OCI-LY1 (cell line): ENCODE data around the gene SPOCK1.

Experiments used
- H2AFZ ChIP-seq: fragments of 200-600 bp; sonication (generic), shearing (Covaris generic); 2 replicates; pipeline ENCODE4 v1.6.0; 2014; ENCODE audit warnings: antibody characterized with exemption, mild to moderate bottlenecking, low read length
- H3F3A ChIP-seq: fragments of 200-600 bp; sonication (generic), shearing (Covaris generic); 2 replicates; pipeline ENCODE4 v1.6.0; 2014; ENCODE audit warnings: mild to moderate bottlenecking, antibody characterized with exemption, low read length, moderate library complexity; ENCODE audit not compliant: insufficient read depth
- H3K27ac ChIP-seq: fragments of 200-600 bp; sonication (generic); 2 replicates; pipeline ENCODE4 v1.5.1; 2014; ENCODE audit warnings: low read length, mixed run types, mild to moderate bottlenecking, low read depth; ENCODE audit not compliant: poor library complexity, severe bottlenecking
- H3K27me3 ChIP-seq: fragments of 200-600 bp; sonication (generic); 2 replicates; pipeline ENCODE4 v1.6.0; 2014; ENCODE audit warnings: antibody characterized with exemption, mild to moderate bottlenecking, low read length, moderate library complexity; ENCODE audit not compliant: insufficient read depth
- H3K36me3 ChIP-seq: fragments of 200-600 bp; sonication (generic); 2 replicates; pipeline ENCODE4 v1.6.1; 2014; ENCODE audit warnings: mild to moderate bottlenecking, antibody characterized with exemption, low read length, moderate library complexity, mixed read lengths; ENCODE audit not compliant: insufficient read depth
- H3K4me1 ChIP-seq: fragments of 200-600 bp; sonication (generic); 2 replicates; pipeline ENCODE4 v1.5.1; 2014; ENCODE audit warnings: mild to moderate bottlenecking, low read length, moderate library complexity; ENCODE audit not compliant: insufficient read depth, severe bottlenecking
- H3K4me2 ChIP-seq: fragments of 200-600 bp; sonication (generic), shearing (Covaris generic); 2 replicates; pipeline ENCODE4 v1.6.1; 2014; ENCODE audit warnings: low read length
- H3K4me3 ChIP-seq: fragments of 200-600 bp; sonication (generic); 2 replicates; pipeline ENCODE4 v1.5.1; 2014; ENCODE audit warnings: low read length, low read depth, mild to moderate bottlenecking, mixed read lengths; ENCODE audit not compliant: poor library complexity, severe bottlenecking
- H3K79me2 ChIP-seq: fragments of 200-600 bp; shearing (Covaris generic); 2 replicates; pipeline ENCODE4 v1.6.1; 2016; ENCODE audit warnings: mixed run types, low read length, mixed read lengths; ENCODE audit not compliant: insufficient read depth
- H3K9ac ChIP-seq: fragments of 200-600 bp; sonication (generic), shearing (Covaris generic); 2 replicates; pipeline ENCODE4 v1.6.1; 2014; ENCODE audit warnings: mild to moderate bottlenecking, low read length, mixed read lengths
- H3K9me2 ChIP-seq: fragments of 200-600 bp; sonication (generic), shearing (Covaris generic); 2 replicates; pipeline ENCODE4 v1.6.1; 2014; ENCODE audit warnings: low read depth, mild to moderate bottlenecking, low read length, mixed read lengths
- H3K9me3 ChIP-seq: fragments of 200-600 bp; shearing (Covaris generic); 2 replicates; pipeline ENCODE4 v1.6.1; 2014; ENCODE audit warnings: low read length, mixed read lengths
- H4K20me1 ChIP-seq: fragments of 200-600 bp; sonication (generic), shearing (Covaris generic); 2 replicates; pipeline ENCODE4 v1.6.0; 2016; ENCODE audit warnings: mild to moderate bottlenecking, low read length; ENCODE audit not compliant: insufficient read depth
- CTCF ChIP-seq: fragments of 200-600 bp; sonication (generic), shearing (Covaris generic); IDR thresholded peaks from 2 replicates; pipeline ENCODE4 v1.5.1; 2017; ENCODE audit warnings: mild to moderate bottlenecking, antibody characterized with exemption, low read length, moderate library complexity, mixed read lengths
- EZH2 ChIP-seq: fragments of 200-600 bp; sonication (generic), shearing (Covaris generic); IDR thresholded peaks from 2 replicates; pipeline ENCODE4 v1.8.0; 2017; ENCODE audit warnings: borderline replicate concordance, mixed run types, mild to moderate bottlenecking, antibody characterized with exemption, low read length, moderate library complexity, mixed read lengths

Gene SPOCK1

GRCh38 chr5:137164536-137164935, 334.6 kb downstream of the SPOCK1 start:
- Histone ChIP-seq H3K79me2 (no peaks in the 10 kb centered on the region), H3K4me2 (no peak overlapping the region), H3K27me3 (no peaks in the 10 kb centered on the region), H3K4me3 (no peak overlapping the region), H3K36me3 (no peaks in the 10 kb centered on the region), H3K27ac (no peak overlapping the region), H3F3A (no peaks in the 10 kb centered on the region), H4K20me1 (no peaks in the 10 kb centered on the region), H3K9me3 (no peaks in the 10 kb centered on the region), H3K4me1 (no peaks in the 10 kb centered on the region), H3K9ac (no peak overlapping the region), H3K9me2 (no peaks in the 10 kb centered on the region), H2AFZ (no peak overlapping the region)
- TF ChIP-seq EZH2: no peak
- no peak for TF ChIP-seq CTCF

- H3K27ac ChIP-seq: no peak overlapping the region
- no peaks in the 10 kb centered on the region for H3F3A ChIP-seq
- H2AFZ ChIP-seq: no peak overlapping the region
- H3K27me3 ChIP-seq: no peaks in the 10 kb centered on the region
- H3K4me2 ChIP-seq: no peak overlapping the region
- TF ChIP-seq CTCF (no peak), EZH2 (no peak)
- H3K9me3 ChIP-seq: no peaks in the 10 kb centered on the region
- no peaks in the 10 kb centered on the region for H3K4me1 ChIP-seq
- H3K9ac ChIP-seq: no peak overlapping the region
- no peaks in the 10 kb centered on the region for H4K20me1 ChIP-seq
- no peak overlapping the region for H3K4me3 ChIP-seq
- no peaks in the 10 kb centered on the region for H3K9me2 ChIP-seq
- H3K36me3 ChIP-seq: no peaks in the 10 kb centered on the region
- no peaks in the 10 kb centered on the region for H3K79me2 ChIP-seq
Measured at GRCh38 chr5:137158691-137159090, 340.4 kb downstream of the SPOCK1 start.

- H3K4me1 ChIP-seq: no peaks in the 10 kb centered on the region
- H3K4me3 ChIP-seq: no peak overlapping the region
- H4K20me1 ChIP-seq: no peaks in the 10 kb centered on the region
- H2AFZ ChIP-seq: no peak overlapping the region
- no peaks in the 10 kb centered on the region for H3F3A ChIP-seq
- H3K9me2 ChIP-seq: no peaks in the 10 kb centered on the region
- no peak overlapping the region for H3K9ac ChIP-seq
- H3K9me3 ChIP-seq: no peaks in the 10 kb centered on the region
- TF ChIP-seq CTCF (no peak), EZH2 (no peak)
- no peaks in the 10 kb centered on the region for H3K36me3 ChIP-seq
- H3K79me2 ChIP-seq: no peaks in the 10 kb centered on the region
- no peak overlapping the region for H3K27ac ChIP-seq
- no peak overlapping the region for H3K4me2 ChIP-seq
- no peaks in the 10 kb centered on the region for H3K27me3 ChIP-seq
Measured at GRCh38 chr5:137156180-137156579, 342.9 kb downstream of the SPOCK1 start.
